Activated CD4-positive, alpha-beta T cell treated with anti-CD3 and anti-CD28 coated beads, Interleukin-2, amount 50 U/mL, for 4 hours (primary cell): ENCODE measurements around the gene TOMM34.

Experiments
- DNase-seq, 2 experiments: peaks; one replicate each; pipeline ENCODE4 v3.0.0-alpha.2; 2020

Gene TOMM34, protein sequence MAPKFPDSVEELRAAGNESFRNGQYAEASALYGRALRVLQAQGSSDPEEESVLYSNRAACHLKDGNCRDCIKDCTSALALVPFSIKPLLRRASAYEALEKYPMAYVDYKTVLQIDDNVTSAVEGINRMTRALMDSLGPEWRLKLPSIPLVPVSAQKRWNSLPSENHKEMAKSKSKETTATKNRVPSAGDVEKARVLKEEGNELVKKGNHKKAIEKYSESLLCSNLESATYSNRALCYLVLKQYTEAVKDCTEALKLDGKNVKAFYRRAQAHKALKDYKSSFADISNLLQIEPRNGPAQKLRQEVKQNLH

DNA sequence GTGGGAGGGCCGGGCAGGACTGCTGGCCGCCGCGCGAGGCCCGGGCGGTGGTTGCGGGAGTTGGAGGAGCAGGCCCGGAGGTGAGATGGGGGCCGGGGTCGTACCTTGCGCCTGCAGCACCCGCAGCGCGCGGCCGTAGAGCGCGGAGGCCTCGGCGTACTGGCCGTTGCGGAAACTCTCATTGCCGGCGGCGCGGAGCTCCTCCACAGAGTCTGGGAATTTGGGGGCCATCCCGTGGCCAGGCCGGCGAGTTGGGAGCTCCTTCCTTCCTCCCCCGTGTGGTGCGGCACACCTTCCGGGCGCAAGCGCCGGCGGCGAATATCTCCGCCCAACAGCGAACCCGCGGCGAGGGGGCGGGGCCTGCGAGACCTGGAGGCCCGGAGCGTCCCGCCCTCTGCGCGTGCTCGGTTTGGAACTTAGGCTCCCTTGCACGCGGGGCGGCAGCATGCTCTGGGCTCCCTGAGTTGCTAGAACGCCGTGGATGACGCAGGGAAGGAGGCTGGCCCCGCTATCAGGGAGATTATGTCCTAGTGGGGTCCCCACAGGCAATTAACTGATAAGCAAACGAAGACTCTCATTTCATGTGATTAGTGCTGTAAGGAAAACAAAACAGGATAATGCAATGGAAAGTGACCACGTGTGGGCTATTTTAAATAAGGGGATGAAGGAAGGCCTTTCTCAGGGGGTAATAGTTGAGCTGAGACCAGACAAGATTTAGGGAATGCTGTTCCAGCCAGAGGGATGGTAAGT is at the start of gene TOMM34:
TOMM34 (minus strand) TSS at position 295 of the 750 bp plus-strand sequence; CDS start at position 231, 64 bp downstream.
- peak; percentile 94 to 95 for DNase-seq

DNA sequence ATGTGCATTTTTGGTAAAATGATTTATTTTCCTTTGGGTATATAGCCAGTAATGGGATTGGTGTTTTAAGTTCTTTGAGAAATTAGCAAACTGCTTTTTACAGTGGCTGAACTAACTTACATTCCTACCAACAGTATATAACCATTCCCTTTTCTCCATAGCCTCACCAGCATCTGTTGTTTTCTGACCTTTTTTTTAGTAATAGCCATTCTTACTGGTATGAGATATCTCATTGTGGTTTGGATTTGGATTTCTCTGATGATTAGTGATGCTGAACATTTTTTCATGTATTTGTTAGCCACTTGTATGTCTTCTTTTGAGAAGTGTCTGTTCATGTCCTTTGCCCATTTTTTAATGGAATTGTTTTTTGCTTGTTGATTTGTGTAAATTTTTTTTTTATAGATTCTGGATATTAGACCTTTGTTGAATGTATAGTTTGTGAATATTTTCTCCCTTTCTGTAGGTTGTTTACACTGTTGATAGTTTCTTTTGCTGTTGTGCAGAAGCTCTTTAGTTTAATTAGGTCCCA is 48.4 kb upstream of the TOMM34 start:
- no peak for DNase-seq

DNA sequence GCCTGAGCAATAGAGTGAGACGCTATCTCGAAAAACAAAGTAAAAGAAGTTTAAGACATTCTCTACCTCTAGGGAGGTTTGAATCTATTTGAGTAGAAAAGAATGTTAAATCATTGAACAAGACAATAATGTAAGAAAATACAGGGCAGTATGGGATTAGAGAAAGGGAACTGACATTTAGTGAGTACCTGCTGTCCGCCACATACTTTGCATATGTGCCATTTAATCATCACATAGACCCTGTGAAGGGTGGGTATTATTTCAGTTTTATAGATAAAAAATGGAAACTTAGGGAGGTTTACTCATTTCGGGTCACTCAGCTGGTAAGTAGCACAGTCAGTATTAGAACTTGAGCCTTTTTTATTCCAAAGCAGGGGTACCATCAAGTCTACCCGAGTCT is 37.5 kb upstream of the TOMM34 start:
- DNase-seq: no peak

DNA sequence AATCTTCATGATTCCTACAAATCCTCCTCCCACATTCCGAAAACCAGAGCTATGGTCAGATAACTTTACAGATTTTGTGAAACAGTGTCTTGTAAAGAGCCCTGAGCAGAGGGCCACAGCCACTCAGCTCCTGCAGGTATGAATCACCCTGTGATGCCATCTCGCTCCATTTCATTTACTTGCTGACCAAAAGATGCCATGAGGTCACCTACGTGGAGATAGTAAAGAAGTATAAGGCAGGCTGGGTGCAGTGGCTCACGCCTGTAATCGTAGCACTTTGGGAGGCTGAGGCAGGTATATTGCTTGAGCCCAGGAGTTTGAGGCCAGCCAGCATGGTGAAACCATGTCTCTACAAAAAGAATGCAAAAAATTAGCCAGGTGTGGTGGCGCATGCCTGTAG is 37.0 kb upstream of the TOMM34 start:
- no peak for DNase-seq

DNA sequence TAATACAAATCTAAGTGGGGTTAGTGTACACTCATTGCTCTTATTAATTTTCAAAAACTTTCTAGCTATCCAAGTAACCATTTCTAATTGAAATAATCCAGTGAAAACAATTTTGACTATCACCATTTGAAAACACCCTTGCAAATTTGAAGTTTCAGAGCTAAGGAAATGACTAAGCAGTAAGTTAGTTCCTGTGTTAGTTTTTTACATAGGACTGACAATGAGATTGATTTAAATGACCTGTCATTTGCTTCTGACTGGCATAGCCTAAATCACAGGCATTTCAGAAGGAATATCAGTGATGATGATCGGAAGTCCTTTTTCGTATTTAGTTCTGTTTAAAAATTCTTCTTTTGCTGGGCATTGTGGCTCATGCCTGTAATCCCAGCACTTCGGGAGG is 33.1 kb upstream of the TOMM34 start:
- no peak for DNase-seq

DNA sequence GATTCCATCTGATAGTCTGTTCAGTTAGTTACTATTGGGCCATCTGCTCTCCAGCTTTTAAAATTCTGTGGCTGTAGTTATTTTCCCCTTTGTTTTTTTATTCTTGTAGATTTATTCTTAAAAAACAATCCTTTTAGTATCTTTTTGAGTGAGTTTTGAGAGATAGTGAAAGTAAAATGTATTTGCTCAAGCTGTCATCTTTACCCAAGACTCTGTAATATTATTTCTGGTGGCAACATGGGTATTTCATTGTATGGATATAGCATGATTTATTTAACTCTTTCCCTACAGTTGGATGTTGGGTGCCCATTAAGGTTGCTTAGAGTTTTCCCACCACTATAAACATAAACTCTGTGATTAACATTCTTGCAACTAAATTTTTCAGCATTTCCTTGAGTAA is 30.8 kb upstream of the TOMM34 start:
- DNase-seq: no peak

DNA sequence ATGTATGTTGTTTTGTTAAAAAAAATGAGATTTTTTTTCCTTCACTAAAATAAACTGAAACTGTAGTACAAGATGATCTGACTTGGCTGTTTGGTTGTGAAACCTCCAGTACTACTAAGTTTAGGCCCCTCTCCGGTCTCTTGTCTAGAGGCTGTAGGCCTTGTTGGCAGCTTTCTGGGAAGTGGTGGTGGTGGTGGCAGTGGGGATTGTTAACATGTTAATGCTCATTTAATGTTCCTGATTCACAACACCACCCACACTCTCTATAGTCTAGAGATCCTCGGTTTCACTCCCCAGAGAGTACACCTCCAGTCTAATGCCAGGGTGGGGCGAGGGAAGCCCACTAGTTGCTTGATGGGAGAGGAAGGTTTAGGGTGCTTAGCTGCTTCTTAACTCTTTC is 30.2 kb upstream of the TOMM34 start:
- peak in 1 of 2 experiments; percentile 22 for DNase-seq

DNA sequence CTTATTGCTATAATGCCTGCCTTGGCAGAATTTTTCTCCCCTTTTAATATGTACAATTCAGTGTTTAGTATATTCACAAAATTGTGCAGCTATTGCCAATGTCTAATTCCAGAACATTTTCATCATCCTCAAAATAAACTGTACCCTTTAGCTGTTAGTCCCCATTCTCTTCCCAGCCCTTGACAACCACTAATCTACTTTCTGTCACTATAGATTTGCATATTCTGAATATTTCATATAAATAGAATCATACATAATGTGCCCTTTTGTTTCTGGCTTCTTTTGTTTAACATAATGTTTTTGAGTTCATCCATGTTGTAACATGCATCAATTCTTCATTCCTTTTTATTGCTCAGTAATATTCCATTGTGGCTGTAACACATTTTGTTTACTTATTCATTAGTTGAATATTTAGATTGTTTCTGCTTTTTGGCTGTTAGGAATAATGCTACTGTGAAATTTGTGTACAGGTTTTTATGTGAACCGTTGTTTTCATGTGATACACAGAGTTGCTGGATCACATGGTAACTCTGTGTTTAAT is 28.5 kb upstream of the TOMM34 start:
- DNase-seq: no peak

DNA sequence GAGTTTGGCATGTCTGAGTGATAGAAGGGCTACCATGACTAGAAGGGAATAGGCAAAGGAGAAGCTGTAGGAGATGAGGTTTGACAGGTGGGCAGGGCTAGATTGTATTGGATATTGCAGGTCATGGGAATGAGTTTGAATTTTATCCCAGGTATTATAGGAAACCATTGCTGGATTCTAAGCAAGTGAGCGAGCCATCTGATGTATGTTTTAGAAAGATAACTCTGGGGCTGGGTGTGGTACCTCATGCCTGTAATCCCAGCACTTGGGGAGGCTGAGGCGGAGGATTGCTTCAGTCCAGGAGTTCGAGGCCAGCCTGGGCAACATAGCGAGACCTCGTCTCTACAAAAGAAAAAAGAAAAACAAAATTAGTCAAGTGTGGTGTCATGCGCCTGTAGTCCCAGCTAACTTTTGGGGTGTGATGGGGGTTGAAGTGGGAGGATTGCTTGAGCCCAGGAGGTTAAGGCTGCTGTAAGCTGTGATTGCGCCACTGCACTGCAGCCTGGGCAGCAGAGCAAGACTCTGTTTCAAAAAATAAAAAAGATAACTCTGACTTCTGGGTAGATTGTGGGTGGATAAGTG is 23.0 kb upstream of the TOMM34 start:
- no peak for DNase-seq

DNA sequence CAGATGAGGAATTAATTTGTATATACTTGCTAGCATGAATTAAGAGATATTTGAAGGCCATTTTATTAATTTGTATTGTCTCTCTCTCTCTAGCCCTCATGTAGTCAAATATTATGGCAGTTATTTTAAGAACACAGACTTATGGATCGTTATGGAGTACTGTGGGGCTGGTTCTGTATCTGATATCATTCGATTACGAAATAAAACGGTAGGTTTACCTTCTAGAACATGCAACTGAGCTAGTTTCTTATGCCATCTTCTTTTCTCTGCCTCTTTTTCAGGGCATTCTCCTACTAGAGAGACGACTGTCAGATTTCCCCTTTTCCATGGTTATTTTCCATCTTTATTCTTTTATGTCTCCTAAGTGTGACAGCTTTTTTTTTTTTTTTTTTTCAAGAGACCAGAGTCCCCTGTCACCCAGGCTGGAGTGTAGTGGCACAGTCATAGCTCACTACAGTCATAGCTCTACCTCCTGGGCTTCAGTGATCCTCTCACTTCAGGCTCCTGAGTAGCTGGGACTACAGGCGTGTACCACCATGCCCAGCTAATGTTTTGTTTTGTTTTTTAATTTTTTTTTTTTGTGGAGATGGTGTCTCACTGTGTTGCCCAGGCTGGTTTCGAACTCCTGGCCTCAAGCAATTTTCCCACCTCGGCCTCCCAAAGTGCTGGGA is 21.7 kb upstream of the TOMM34 start:
- no peak for DNase-seq

DNA sequence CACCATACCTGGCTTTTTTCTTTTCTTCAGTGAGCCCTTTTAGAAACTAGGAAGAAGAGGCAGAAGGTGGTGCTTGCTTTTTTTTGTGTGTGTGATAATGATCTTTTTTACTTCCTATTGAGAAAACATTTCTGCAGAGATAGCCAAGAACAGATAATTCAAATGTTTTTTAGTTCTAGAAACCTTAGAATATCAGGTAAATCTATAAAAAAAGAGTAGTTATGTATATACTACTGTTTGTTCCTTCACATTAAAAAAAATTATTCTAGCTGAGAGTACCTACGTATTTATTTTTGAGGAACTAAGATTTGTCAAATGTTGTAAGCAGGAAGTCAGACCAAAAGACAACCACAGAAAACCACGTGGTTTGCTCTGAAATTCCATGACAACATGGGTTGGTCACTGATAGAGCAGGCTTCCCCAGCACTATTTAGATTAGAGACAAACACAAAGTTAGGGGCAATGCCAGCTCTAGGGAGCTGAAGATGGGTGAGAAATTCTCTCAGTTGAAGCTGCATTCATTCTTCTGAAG is 19.0 kb upstream of the TOMM34 start:
- peak; percentile 51 to 53 for DNase-seq

DNA sequence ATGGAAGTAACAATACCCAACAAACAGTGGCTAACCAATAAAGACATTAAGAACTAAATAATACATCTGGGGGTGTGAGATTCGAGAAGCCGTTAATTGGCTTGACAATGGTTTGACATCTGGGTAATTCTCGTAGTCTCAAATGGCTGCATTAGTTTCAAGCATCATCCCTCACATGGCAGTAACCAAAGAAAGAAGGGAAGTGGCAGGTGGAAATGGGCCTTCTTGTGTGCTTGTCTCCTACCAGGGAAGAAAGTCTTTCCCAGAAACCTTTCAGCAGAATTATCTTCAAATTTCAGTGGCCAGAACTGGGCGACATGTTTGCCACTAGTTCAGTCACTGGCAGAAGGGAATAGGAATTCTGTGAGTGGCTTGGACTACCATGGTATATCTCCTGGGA is 16.5 kb upstream of the TOMM34 start:
- no peak for DNase-seq

DNA sequence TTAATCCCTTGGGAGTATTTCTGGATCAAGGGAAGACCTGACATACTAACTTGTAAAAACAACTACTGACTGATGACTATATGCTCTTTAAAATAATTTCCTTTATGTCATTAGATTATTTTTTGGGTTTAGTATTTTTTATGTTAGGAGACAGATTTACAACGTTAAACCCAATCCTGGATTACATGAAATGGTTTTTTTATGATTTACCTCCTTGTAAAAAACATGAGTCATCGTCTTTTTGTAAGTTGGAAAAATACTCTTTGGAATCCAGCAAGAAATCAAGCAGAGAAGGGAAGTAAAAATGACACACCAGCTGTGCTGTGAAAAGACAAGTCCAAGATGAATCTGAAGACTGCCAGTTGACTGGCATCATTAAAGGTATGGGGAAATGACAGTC is 12.9 kb upstream of the TOMM34 start:
- DNase-seq: no peak

DNA sequence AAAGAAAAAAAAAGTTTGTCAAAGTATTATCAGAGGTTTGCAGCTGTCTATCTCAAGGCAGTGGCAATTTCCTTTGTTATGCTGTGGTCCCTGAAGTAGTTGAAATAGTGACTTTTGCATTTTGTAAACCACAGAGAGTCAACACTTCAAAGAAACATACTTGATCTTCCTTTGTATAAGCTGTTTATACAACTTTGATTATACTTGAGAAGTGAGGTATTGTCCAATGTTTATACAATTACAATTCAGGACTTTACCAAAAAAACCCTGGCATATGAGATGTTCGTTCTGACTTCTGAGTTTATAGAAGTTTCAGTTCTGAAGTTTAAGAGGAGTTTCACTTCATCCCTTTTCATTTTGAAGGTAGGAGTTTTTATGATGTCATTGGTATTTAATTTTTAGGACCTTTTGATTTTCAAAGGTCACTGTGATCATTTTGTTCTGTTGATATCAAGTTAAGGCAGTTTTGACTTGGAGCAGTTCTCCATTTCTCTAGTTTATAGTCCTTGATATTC is 10.1 kb upstream of the TOMM34 start:
- DNase-seq: no peak

DNA sequence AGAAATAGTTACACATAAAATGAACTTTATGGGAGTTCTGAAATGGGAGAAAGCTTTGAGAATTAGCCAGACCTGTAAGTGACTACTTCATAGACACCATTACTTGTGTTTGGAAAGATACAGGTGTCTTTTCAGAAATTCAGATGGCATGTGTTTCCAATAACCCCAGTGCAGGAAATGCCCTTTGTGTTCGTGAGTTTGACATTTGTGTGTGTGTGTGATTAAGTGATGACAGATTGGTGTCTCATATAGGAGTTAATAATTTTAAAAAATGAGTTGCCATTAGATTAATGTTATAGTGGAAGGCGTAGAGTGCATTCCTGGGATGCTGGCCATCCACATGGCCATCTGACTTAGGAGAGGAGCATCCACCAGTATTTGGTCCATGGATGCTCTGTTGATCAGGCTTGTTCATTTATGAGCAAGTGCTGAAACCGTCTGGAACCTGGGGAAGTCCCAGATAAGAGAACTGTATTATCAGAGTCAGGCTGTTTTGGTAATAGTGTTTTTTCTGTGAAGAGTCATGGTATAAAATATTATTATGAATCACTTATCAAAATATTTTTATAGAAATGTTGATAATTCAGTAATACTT is 9.2 kb upstream of the TOMM34 start:
- DNase-seq: no peak

DNA sequence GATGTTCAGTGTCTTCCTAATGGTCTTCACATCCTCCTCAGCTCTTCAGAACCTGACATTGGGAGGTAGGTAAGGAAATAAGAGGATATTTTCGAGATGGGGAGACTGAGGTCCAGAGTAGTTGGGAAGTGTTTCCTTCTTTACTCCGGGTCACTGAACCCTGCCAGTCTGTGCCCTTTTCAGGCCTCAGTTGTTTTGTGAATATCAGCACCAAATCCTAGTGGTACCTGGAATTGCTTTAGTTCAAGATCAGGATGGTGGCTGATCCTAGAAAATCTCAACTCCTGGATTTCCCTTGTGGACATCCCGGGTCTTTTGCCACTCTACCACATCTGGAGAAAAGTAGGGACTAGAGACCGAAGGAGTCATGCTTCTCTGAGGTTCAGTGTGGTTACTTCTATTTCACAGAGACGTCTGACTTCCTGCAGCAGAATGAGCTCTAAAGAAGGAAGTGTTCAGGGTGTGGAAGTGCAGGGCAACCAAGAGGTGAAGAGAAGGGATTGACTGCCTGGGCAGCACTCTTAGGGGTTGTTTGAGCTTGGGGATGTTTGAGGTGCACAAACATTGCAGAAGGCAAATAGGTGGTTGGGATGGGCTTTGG is 7.1 kb upstream of the TOMM34 start:
- DNase-seq: peak in 1 of 2 experiments; percentile 16

DNA sequence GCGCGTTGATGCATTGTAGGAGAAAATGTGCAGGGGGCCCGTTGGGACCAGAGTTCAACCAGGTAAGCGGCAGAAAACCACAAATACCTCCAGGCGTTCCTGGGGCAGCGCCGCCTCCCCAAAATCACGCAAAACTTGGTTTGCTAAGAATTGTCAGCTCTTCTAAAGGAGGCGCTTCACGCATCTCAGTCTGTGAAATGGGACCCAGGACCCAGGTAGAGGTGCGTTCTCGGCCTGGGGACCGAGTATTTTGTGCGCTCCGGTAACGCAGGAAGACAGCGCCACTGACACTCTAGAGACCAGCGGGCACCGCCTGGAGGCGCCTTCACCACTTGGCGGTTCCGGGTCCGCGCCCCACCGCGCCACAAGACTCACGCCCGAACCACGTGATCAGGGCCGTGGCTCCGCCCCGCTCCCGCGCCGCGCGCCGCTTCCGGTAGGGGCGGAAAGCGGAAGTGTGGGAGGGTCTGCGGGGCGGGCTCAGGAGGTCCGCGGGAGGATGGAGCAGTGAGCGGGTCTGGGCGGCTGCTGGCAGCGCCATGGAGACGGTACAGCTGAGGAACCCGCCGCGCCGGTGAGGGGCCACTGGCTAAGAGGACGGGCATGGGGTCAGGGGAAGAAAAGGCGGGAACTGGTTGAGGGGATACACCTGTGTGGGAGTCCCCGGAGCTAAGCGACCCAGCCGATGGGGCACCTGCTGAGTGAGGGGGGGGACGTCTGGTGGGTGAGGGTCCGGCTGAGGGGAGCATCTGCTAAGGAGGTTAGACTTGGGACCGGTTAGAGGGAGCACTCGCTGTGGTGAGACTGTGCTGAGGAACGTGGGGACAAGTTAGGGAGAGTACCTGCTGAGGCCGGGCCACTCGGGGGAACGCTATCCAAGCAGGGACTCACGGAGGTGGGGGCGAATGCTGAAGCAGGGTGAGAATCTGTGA is 6.1 kb upstream of the TOMM34 start, which contains the start of gene STK4:
STK4 (plus strand) TSS at position 483 of the 932 bp plus-strand sequence; CDS start at position 540, 57 bp downstream.
- DNase-seq: peak; percentile 91 to 92

DNA sequence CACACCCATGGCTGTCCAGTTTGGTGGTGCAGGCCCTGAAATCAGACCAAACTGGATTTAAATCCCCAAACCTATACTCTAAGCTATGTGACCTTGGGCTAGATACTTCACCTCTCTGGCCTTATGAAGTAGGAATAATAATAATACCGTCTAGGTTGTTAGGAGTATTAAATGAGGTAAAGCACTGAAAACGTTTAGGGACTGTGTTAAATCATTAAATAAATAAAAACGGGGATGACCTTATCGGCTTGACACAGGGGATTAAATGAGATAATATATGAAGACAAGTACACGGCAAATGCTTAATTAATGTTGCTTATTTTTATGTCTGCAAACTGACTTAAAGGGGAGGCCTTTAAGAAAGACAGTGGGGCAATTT is 5.4 kb upstream of the TOMM34 start:
- DNase-seq: no peak

DNA sequence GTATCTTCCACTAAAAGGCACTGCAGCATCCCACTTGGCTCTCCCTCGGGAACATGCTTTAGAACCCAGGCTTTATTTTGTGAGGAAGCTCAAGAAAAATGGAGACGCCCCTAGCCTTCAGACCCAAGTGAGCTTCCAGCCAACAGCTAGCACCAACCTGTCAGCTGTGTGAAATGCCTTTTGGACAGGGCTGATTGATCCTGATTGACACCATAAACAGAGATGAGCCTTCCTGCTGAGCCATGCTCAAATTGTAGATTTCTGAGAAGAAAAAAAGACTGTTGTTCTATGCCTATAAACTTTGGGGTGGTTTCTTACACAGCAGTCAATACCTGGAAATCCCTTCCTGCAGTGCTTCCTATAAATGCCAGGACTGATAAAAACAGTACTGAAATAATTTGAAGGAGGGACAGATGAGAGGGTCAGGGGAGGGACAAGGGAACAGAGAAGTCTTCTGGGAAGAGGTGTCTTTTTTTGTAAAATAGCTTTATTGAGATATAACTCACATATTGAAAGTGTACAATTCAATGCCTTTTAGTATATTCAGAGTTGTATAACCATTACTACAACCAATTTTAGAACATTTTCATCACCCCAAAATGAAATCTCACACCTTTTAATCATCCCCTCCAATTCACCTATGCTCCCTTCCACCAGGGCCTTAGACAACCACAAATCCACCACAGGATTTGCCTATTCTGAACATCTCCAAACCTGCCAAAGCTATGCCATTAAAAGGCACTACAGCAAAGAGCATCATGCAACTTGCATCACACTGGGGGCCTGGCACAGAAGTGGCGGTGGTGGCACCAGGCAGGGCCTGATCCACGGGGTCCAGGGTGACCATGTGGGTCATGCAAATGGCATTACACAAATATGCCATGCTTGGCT is 3.4 kb upstream of the TOMM34 start:
- no peak for DNase-seq
